Measurements from ENCODE around the gene GADD45A.
"Not testable (repeated sequence)": the region's sequence is repeated elsewhere in the genome, so short reads cannot be mapped to it uniquely, and the experiment has no call there.

Gene GADD45A

GRCh38 chr1:67652800-67653199 lies 32.2 kb upstream of the GADD45A start:
- no peak for DNase-seq (ENCODE audit: low read depth)
- TF ChIP-seq, protein P1, sequence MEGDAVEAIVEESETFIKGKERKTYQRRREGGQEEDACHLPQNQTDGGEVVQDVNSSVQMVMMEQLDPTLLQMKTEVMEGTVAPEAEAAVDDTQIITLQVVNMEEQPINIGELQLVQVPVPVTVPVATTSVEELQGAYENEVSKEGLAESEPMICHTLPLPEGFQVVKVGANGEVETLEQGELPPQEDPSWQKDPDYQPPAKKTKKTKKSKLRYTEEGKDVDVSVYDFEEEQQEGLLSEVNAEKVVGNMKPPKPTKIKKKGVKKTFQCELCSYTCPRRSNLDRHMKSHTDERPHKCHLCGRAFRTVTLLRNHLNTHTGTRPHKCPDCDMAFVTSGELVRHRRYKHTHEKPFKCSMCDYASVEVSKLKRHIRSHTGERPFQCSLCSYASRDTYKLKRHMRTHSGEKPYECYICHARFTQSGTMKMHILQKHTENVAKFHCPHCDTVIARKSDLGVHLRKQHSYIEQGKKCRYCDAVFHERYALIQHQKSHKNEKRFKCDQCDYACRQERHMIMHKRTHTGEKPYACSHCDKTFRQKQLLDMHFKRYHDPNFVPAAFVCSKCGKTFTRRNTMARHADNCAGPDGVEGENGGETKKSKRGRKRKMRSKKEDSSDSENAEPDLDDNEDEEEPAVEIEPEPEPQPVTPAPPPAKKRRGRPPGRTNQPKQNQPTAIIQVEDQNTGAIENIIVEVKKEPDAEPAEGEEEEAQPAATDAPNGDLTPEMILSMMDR (IDR thresholded peaks at IDR 0.05; ENCODE audit: low read depth, low read length, missing control alignments) = no peak
- H3K4me3 ChIP-seq (ENCODE audit: low read depth, low read length) = no peak overlapping the region

GRCh38 chr1:67653304-67653703 lies 31.7 kb upstream of the GADD45A start:
- TF ChIP-seq, protein P1 (IDR thresholded peaks at IDR 0.05; ENCODE audit: low read depth, low read length, missing control alignments) = no peak

GRCh38 chr1:67655581-67655980 lies 29.4 kb upstream of the GADD45A start:
- DNase-seq (ENCODE audit: low read depth) = no peak
- no peak overlapping the region for H3K4me3 ChIP-seq (ENCODE audit: low read depth, low read length)
- TF ChIP-seq, protein P1 (IDR thresholded peaks at IDR 0.05; ENCODE audit: low read depth, low read length, missing control alignments) = no peak

More at GRCh38 chr1:67653304-67653703, 31.7 kb upstream of the GADD45A start:
- DNase-seq (ENCODE audit: low read depth) = no peak
- H3K4me3 ChIP-seq (ENCODE audit: low read depth, low read length) = no peak overlapping the region

DNA sequence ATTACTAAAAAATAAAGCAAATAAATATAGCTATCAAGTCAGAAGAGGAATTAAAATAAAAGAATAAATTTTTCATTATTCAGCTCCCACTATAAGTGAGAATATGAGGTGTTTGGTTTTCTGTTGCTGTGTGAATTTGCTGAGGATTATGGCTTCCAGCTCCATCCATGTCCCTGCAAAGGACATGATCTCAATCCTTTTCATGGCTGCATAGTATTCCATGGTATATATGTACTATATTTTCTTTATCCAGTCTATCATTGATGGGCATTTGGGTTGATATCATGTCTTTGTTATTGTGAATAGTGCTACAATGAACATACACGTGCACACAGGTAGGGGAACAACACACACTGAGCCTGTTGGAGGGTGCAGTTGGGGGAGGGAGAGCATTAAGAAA lies 27.8 kb upstream of the GADD45A start:
- not testable (repeated sequence) for H3K4me3 ChIP-seq (ENCODE audit: low read depth, low read length); DNase-seq (ENCODE audit: low read depth)

DNA sequence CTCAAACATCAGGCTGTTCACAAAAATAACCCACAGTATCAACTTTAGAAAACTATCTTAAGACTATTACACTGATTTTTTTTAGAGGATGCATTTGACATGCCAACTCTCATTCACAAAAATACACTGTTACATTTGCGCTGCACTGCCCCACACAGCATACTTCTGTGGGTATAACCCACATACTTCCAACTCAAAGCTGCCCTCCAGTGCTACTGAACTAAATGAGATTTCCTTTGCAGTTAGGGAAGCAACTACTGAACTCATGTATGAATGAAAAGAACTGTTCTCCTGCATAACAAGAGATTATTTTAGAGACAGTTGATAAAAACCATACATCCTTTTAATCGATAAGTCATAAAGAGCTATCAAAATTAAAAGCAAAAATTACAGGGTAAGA lies 25.8 kb upstream of the GADD45A start:
- no peak for DNase-seq (ENCODE audit: low read depth)
- no peak overlapping the region for H3K4me3 ChIP-seq (ENCODE audit: low read depth, low read length)
- TF ChIP-seq, protein P1 (IDR thresholded peaks at IDR 0.05; ENCODE audit: low read depth, low read length, missing control alignments) = no peak

- DNase-seq (ENCODE audit: low read depth) = no peak
- TF ChIP-seq, protein P1 (IDR thresholded peaks at IDR 0.05; ENCODE audit: low read depth, low read length, missing control alignments) = no peak
- H3K4me3 ChIP-seq (ENCODE audit: low read depth, low read length) = no peak overlapping the region
These were observed 22.1 kb upstream of the GADD45A start for GRCh38 chr1:67662884-67663283.

- no peak for DNase-seq (ENCODE audit: low read depth)
- TF ChIP-seq, protein P1 (IDR thresholded peaks at IDR 0.05; ENCODE audit: low read depth, low read length, missing control alignments) = no peak
These were observed 21.0 kb upstream of the GADD45A start for GRCh38 chr1:67664048-67664447.

DNA sequence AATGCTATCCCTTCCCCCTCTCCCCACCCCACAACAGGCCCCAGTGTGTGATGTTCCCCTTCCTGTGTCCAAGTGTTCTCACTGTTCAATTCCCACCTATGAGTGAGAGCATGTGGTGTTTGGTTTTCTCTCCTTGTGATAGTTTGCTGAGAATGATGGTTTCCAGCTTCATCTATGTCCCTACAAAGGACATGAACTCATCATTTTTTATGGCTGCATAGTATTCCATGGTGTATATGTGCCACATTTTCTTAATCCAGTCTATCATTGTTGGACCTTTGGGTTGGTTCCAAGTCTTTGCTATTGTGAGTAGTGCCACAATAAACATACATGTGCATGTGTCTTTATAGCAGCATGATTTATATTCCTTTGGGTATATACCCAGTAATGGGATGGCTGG lies 19.7 kb upstream of the GADD45A start:
- DNase-seq (ENCODE audit: low read depth); H3K4me3 ChIP-seq (ENCODE audit: low read depth, low read length): not testable (repeated sequence)

More at GRCh38 chr1:67664048-67664447, 21.0 kb upstream of the GADD45A start:
- H3K4me3 ChIP-seq (ENCODE audit: low read depth, low read length) = no peak overlapping the region
